Upper lobe of left lung (tissue), 6 donors: ENCODE measurements around the gene CACNA2D2. TPM values are rescaled to one million over a fixed set of nuclear protein-coding genes. Genes with fewer than 3 reads are reported as not detected.

Experiments used
- ATAC-seq, 2 donors: fragments of 200-7000 bp; cut with Tn5 transposase; one replicate each; pipeline ENCODE4 v1.9.1; 2022; ENCODE audit warnings: mild to moderate bottlenecking in 2 of 2, moderate library complexity in 2 of 2; ENCODE audit not compliant: low FRiP score in 2 of 2
- DNase-seq, 2 donors: peaks; one replicate each; pipeline ENCODE4 v3.0.0-alpha.2; 2019 to 2020
- H3K27ac ChIP-seq, 4 donors: fragments of 200-600 bp; sonication (generic); one replicate each; pipeline ENCODE4 v1.5.1; 2016 to 2019
- H3K27me3 ChIP-seq, 4 donors: fragments of 200-600 bp; sonication (generic); one replicate each; pipeline ENCODE4 v1.5.1; 2017 to 2019
- H3K36me3 ChIP-seq, 4 donors: fragments of 200-600 bp; sonication (generic); one replicate each; pipeline ENCODE4 v1.5.1; 2016 to 2019
- H3K4me1 ChIP-seq, 4 donors: fragments of 200-600 bp; sonication (generic); one replicate each; pipeline ENCODE4 v1.5.1; 2018 to 2019
- H3K4me3 ChIP-seq, 4 donors: fragments of 200-600 bp; sonication (generic); one replicate each; pipeline ENCODE4 v1.5.1; 2017 to 2019; ENCODE audit warnings: mild to moderate bottlenecking in 2 of 4, moderate library complexity in 1 of 4
- H3K9me3 ChIP-seq, 4 donors: fragments of 200-600 bp; sonication (generic); one replicate each; pipeline ENCODE4 v1.5.1; 2018 to 2019
- CTCF ChIP-seq, 6 experiments: fragments of 450-650 bp in 4 of 6; fragments of 200-600 bp in 2 of 6; sonication (generic) in 2 of 6; IDR thresholded peaks; one replicate each; pipeline ENCODE4 v1.5.1; 2016 to 2019; ENCODE audit warnings: antibody characterized with exemption in 6 of 6
- EP300 ChIP-seq, 4 donors: sonication (generic); formaldehyde crosslinking; IDR thresholded peaks; one replicate each; pipeline ENCODE4 v1.5.1; 2017; ENCODE audit warnings: antibody characterized with exemption in 4 of 4, control low read depth in 2 of 4
- POLR2A ChIP-seq, 4 donors: fragments of 450-650 bp; IDR thresholded peaks; one replicate each; pipeline ENCODE4 v1.5.1; 2016 to 2017; ENCODE audit warnings: antibody characterized with exemption in 4 of 4, mild to moderate bottlenecking in 2 of 4
- POLR2AphosphoS5 ChIP-seq, 2 donors: sonication (generic); formaldehyde crosslinking; IDR thresholded peaks; one replicate each; pipeline ENCODE4 v1.5.1; 2017; ENCODE audit warnings: antibody characterized with exemption in 2 of 2
- WGBS, 2 donors: methylation state at CpG; one replicate each; pipeline ENCODE4 v1.1.5; 2017 to 2018; 5-methylcytosine and 5-hydroxymethylcytosine counted together
- total RNA-seq, 6 donors: library from RNA; depleted of rRNA in 4 of 6; stranded (reverse); fragments of >200 nt in 4 of 6; gene quantifications; one replicate each; pipeline versions ENCODE4 v1.1.0 to v1.2.1, GENCODE V29; 2016 to 2021
- donor health status: DM: no; HTN: no; CAD: no; lungs with moderate emphysema.
- donor health status: DM: no; HTN: yes; CAD: no; lungs with severe emphysema.

Gene CACNA2D2
- total RNA-seq, 6 donors from 2014 or later = 71.5 to 213 (median 113) TPM

- 75 to 85% methylated on average over 9 of the region's 9 CpGs for WGBS, 2 donors
These were observed 30.5 kb upstream of the CACNA2D2 start for GRCh38 chr3:50533807-50534461.

GRCh38 chr3:50533316-50533715, 29.9 kb upstream of the CACNA2D2 start:
- H3K27ac ChIP-seq = no peak overlapping the region
- TF ChIP-seq CTCF (IDR thresholded peaks at IDR 0.05) = no peak
- no peak for TF ChIP-seq POLR2AphosphoS5 (IDR thresholded peaks at IDR 0.05)
- no peak for TF ChIP-seq EP300 (IDR thresholded peaks at IDR 0.05)
- no peak for TF ChIP-seq POLR2A (IDR thresholded peaks at IDR 0.05)
- no peak for DNase-seq
- peaks cover 3 to 4% (median 3%) of the 10 kb centered on the region in 4 donors for H3K4me1 ChIP-seq
- WGBS, 2 donors = 81 to 82% methylated on average over 13 of the region's 13 CpGs
- ATAC-seq = no peak
- H3K27me3 ChIP-seq = no peaks in the 10 kb centered on the region
- no peaks in the 10 kb centered on the region for H3K36me3 ChIP-seq
- H3K9me3 ChIP-seq = no peaks in the 10 kb centered on the region
- no peak overlapping the region for H3K4me3 ChIP-seq

More at GRCh38 chr3:50533807-50534461, 30.5 kb upstream of the CACNA2D2 start:
- Histone ChIP-seq H3K4me1 (peaks cover 3 to 4% (median 3%) of the 10 kb centered on the region in 4 donors), H3K36me3 (no peaks in the 10 kb centered on the region), H3K27ac (no peak overlapping the region), H3K9me3 (no peaks in the 10 kb centered on the region), H3K4me3 (no peak overlapping the region), H3K27me3 (no peaks in the 10 kb centered on the region)
- ATAC-seq (no peak), DNase-seq (no peak)
- TF ChIP-seq POLR2A (IDR thresholded peaks at IDR 0.05) (no peak), EP300 (IDR thresholded peaks at IDR 0.05) (no peak)

GRCh38 chr3:50532062-50532705, 28.8 kb upstream of the CACNA2D2 start:
- Histone ChIP-seq H3K4me1 (peaks cover 3 to 4% (median 3%) of the 10 kb centered on the region in 4 donors), H3K9me3 (no peaks in the 10 kb centered on the region), H3K4me3 (no peak overlapping the region), H3K36me3 (no peaks in the 10 kb centered on the region), H3K27me3 (no peaks in the 10 kb centered on the region), H3K27ac (no peak overlapping the region)
- TF ChIP-seq EP300 (IDR thresholded peaks at IDR 0.05) = no peak
- no peak for TF ChIP-seq POLR2AphosphoS5 (IDR thresholded peaks at IDR 0.05)
- no peak for TF ChIP-seq POLR2A (IDR thresholded peaks at IDR 0.05)
- no peak for TF ChIP-seq CTCF (IDR thresholded peaks at IDR 0.05)
- ATAC-seq (no peak), DNase-seq (no peak)
- WGBS, 2 donors = 84 to 89% methylated on average over 9 of the region's 9 CpGs

- DNase-seq = no peak
- WGBS, 2 donors = 89 to 95% methylated on average over 3 to 4 of the region's 4 CpGs
These were observed 27.8 kb upstream of the CACNA2D2 start for GRCh38 chr3:50531201-50531600.

More at GRCh38 chr3:50531201-50531600, 27.8 kb upstream of the CACNA2D2 start:
- peaks cover 3 to 4% (median 3%) of the 10 kb centered on the region in 4 donors for H3K4me1 ChIP-seq
- H3K36me3 ChIP-seq = no peaks in the 10 kb centered on the region
- ATAC-seq = no peak
- TF ChIP-seq CTCF (IDR thresholded peaks at IDR 0.05) (no peak), POLR2AphosphoS5 (IDR thresholded peaks at IDR 0.05) (no peak), POLR2A (IDR thresholded peaks at IDR 0.05) (no peak), EP300 (IDR thresholded peaks at IDR 0.05) (no peak)
- H3K9me3 ChIP-seq = no peaks in the 10 kb centered on the region
- no peak overlapping the region for H3K27ac ChIP-seq
- no peaks in the 10 kb centered on the region for H3K27me3 ChIP-seq
- H3K4me3 ChIP-seq = no peak overlapping the region
